CD4-positive, alpha-beta T cell treated with Interleukin-2 at 100 ng/mL for 4 hours (primary cell): Measurements from ENCODE around the gene ADM2.

ENCODE experiments used
- DNase-seq: peaks from one replicate; pipeline ENCODE4 v3.0.0-alpha.2; 2020; ENCODE audit warnings: low spot score

The ADM2 gene

DNA sequence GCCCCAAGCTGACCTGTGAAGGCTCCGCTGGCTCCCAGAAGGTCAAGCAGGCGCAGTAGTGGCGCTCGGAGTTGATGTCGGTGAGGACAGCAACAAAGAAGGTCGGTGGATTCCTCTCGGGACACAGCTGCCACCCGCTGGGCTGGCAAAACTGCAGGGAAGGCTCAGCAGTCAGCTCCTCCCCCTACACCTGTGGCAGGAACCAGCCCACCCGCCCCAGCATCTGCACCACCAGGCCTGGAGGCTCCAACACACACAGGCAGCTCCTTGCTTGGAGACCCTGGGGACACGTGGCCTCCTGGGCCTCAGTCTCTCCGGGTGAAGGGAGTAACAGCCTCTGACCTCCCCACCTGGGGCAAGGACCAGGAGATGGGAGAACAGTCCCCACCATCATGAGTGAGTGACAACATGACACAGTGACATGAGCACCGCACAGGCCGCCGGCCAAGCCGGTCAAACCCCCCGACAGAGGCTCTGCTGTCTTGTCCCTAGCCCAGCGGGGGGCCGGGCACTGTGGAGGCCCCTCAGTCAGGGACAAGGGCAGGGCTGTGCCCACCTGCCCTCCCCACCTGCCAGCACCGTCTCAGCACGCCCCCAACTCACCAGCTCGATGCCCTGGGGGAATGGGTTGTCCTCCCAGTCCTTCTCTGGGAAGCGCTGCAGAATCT lies 13.4 kb upstream of the ADM2 start:
- DNase-seq, result no peak

DNA sequence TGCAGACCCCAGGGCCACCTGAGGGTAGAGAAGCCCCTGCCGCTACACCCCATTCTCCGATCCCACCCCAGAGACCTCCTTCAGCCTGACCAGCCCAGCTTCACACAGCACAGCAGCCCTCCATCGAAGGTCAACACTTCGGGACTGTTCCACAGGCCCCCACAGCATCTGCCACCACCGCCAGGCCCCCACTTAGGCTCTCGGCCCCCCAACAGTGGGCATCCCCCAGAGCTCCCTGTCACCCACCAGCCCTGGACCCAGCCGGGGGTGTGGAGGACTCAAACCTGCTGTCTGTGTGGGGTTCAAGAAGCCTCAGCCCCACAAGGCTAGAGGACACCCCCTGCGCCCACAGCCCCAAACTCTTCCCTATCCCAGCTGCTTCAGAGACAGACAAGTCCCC lies 12.7 kb upstream of the ADM2 start:
- DNase-seq, result no peak

GRCh38 chr22:50469377-50470305 lies 11.7 kb upstream of the ADM2 start:
- DNase-seq, result peak; percentile 99

GRCh38 chr22:50470491-50470890 lies 10.9 kb upstream of the ADM2 start:
- no peak for DNase-seq

DNA sequence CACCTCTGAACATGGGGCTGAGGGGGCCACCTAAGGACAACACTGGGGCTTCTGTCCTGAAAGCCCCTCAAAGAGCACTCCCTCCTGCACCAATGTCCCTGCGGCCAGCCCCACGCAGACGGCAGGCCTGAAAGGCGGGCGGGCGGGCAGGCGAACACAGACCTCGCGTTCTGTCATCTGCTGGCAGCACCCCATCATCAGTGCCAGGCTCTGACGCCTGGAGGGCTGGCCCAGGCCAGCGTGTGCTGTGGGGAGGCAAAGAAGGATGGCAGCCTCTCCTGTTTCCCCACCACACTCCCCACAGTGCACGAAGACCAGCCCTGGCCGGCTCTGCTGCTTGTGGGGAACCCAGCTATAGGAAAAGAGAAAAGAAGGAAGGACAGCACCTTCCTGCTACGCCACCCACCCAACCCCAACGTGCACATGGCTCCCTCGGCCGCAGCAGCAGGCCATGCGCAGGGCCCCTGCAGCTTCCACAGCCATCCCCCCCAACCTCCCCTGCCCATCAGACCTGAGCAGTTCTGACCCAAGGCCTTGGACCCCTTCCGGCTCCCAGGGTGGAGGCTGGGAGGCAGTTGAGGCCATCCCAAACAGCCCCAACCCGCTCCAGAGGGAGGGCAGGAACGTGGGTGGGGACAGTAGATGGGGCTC lies 10.0 kb upstream of the ADM2 start:
- no peak for DNase-seq

DNA sequence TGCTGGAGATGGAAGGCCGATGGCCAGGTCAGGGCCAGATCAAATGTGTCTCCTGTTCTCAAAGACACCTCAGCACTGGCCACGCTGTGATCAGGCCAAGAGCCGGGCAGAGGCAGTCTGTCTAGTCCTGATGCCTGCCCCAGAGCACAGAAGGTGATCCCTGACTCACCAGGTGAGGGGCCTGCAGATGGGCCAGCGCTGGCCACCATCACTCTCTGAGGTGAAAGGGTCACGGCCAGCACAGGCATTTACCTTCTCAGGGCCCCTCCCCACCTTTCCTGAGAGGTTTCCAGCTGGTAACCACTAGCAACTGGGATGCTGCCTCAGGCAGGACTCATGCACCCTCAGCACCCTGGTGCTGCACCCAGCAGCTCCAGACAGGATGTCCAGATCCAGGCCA lies 9.4 kb upstream of the ADM2 start:
- DNase-seq, result no peak

DNA sequence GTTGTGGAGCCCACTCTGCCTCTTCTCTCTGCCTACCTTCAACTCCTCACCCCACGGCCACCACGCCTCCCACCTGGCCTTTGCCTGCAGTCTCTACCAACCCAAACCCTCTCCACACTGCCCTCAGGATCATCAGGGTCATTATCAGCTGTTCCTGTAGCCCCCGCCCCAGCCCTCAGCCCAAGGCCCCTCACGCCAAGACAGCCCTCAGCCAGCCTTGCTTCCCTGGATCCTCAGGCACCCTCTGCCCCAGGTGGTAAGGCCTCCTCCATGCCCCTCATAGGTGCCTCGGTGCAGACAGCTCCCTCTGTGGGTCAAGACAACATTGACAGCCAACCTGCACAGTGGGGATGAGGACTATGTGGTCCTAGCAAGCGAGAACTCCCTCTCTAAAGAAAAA lies 8.3 kb upstream of the ADM2 start:
- peak; percentile 64 for DNase-seq

- DNase-seq, result peak; percentile 33
Observed at GRCh38 chr22:50473855-50474671, 7.3 kb upstream of the ADM2 start.

DNA sequence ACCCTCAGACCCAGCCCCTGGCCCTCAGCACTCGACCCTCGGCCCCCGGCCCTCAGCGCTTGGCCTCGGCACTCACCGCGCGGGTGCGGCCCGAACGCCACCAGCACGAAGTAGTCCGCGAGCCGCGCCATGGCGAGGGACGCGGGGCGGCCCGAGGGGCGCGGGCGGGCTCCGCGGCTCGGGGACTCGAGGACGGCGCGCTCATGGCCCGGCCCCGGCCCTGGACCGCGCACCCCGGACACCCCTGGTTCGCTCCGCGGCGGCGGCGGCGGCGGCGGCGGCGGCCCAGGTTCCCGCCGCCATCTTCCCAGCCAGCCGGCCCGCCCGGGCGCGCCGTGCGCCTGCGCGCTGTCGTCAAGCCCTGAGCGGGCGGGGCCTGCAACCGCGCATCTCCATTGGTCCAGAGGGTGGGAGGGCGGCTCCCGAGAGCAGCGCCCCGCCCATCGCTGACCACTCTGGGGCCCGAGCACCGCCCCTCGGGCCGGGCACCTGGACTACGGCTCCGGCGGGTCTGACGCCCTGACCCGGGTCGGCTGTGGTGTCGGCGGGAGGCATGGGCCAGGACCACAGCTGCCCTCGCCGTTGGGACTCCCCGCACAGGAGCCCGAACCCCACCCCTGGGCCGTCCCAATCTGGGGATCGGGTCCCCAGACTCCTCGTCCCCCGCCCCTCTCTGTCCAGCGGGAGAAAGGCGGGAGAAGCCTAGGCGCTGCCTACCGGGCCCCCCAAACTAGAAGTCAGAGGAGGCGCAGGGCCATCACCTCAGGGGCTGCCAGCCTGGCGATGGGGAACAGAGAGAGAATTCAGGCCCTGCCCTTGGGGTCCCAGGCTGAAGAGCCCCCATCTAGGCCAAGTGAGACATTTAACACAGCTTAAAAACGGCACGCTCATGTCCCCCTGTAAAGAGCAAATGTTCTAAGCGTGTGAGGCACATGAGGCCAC lies 6.4 kb upstream of the ADM2 start, which contains the start of gene SBF1:
Gene SBF1 (minus strand): TSS at position 326 of the 942 bp plus-strand sequence. CDS start 195 bp downstream, at position 131.
- DNase-seq, result peak; percentile 89

GRCh38 chr22:50475652-50476002 lies 5.7 kb upstream of the ADM2 start:
- no peak for DNase-seq

DNA sequence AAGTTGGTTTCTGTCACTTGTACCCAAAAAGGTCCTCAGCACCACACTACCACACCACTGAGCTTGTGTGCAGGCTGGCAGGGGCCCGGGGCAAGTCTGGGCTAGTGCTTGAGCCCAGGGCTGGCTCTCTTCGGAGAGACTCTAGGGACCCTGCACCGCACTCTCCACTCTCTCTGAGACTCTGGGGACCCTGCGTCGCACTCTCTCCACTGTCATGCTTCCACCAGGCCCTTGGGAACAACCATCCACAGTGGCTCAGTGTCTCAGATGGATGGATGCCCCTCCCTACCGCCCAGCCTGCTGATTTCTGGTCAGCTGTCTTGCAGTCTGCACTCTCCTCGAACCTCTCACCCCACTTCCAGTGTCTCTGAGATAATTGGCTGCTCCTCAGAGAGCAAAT lies 4.5 kb upstream of the ADM2 start:
- DNase-seq, result no peak

- DNase-seq, result no peak
Observed at GRCh38 chr22:50477923-50478322, 3.4 kb upstream of the ADM2 start.

DNA sequence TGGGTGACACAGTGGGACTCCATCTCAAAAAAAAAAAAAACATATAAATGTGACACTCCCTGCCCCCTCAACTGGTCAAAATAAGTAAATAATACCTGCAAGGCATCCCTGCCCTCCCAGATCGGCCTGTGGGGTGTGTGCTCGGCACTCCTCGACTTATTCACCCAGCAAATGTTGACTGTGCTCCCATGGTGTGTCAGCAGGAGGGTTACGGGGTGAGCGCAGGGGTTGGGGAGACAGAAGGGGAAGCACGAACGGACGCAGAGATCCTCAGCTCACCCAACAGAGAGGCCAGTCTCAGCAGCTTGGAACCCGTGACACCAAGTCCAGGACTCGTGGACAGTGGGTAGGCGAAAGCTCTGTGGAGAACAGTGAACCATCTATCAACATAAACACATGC lies 1.6 kb upstream of the ADM2 start:
- DNase-seq, result no peak

- DNase-seq, result no peak
Observed at GRCh38 chr22:50481045-50481439, 301 bp upstream of the ADM2 start.

GRCh38 chr22:50482107-50483074 lies 1.0 kb downstream of the ADM2 start:
- no peak for DNase-seq

GRCh38 chr22:50483106-50483505 lies 1.8 kb downstream of the ADM2 start:
- no peak for DNase-seq

DNA sequence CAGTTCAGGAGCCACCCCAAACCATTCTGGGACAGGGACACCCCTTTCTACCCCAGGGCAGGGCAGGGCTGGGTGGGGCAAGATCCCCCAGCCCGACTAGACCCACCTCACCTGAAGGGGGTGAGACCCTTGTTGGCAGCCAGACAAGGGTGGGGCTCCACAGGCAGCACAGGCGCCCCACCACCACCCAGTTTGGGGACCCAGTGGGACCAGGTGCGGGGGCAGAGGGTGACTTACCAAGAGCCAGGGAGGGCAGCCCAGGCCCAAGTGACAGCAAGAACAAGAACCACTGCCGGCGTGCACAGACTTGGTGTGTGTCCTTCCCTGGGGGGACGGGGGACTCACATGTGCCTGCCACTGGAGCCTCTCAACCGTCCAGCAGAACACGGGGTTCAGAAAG lies 2.2 kb downstream of the ADM2 start:
- no peak for DNase-seq

GRCh38 chr22:50483977-50484853 lies 2.9 kb downstream of the ADM2 start:
- DNase-seq, result no peak
